ENCODE data around the gene NOTCH1.
"Not testable (repeated sequence)": the region's sequence is repeated elsewhere in the genome, so short reads cannot be mapped to it uniquely, and the experiment has no call there.

The NOTCH1 gene

GRCh38 chr9:136577941-136578625 lies 32.2 kb upstream of the NOTCH1 start:
- H3K4me3 ChIP-seq (ENCODE audit: control insufficient read depth, low read depth, low read length): no peak overlapping the region
- no peak for DNase-seq (ENCODE audit: low read depth)
- TF ChIP-seq, protein P1, sequence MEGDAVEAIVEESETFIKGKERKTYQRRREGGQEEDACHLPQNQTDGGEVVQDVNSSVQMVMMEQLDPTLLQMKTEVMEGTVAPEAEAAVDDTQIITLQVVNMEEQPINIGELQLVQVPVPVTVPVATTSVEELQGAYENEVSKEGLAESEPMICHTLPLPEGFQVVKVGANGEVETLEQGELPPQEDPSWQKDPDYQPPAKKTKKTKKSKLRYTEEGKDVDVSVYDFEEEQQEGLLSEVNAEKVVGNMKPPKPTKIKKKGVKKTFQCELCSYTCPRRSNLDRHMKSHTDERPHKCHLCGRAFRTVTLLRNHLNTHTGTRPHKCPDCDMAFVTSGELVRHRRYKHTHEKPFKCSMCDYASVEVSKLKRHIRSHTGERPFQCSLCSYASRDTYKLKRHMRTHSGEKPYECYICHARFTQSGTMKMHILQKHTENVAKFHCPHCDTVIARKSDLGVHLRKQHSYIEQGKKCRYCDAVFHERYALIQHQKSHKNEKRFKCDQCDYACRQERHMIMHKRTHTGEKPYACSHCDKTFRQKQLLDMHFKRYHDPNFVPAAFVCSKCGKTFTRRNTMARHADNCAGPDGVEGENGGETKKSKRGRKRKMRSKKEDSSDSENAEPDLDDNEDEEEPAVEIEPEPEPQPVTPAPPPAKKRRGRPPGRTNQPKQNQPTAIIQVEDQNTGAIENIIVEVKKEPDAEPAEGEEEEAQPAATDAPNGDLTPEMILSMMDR (IDR thresholded peaks at IDR 0.05; ENCODE audit: control insufficient read depth, insufficient read depth, low read depth, low read length, missing control alignments): no peak

DNA sequence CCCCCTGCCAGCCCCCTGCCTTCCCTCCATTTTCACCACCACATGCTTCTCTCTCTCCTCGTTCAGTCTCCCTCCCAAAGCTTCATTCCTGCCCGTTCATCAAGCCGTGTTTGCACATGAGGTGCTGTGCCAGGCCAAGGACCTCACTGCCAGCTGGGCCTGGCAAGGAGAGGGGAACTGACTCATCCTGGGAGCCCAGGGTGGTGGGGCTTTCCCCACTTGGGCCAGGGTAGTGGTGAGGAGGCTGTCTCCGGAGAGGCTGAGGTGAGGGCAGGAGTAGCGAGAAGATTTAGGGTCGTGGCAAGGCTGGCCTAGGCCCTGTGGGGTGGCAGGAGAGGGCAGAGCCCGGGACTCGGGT lies 30.4 kb upstream of the NOTCH1 start:
- DNase-seq (ENCODE audit: low read depth): no peak
- TF ChIP-seq, protein P1 (IDR thresholded peaks at IDR 0.05; ENCODE audit: control insufficient read depth, insufficient read depth, low read depth, low read length, missing control alignments): no peak

GRCh38 chr9:136575626-136576268 lies 29.9 kb upstream of the NOTCH1 start:
- TF ChIP-seq, protein P1 (IDR thresholded peaks at IDR 0.05; ENCODE audit: control insufficient read depth, insufficient read depth, low read depth, low read length, missing control alignments): no peak
- no peak overlapping the region for H3K4me3 ChIP-seq (ENCODE audit: control insufficient read depth, low read depth, low read length)
- DNase-seq (ENCODE audit: low read depth): no peak

More for the DNA sequence above, 30.4 kb upstream of the NOTCH1 start:
- no peak overlapping the region for H3K4me3 ChIP-seq (ENCODE audit: control insufficient read depth, low read depth, low read length)

- not testable (repeated sequence) for DNase-seq (ENCODE audit: low read depth)
Measured at GRCh38 chr9:136574606-136575005, 28.8 kb upstream of the NOTCH1 start.

DNA sequence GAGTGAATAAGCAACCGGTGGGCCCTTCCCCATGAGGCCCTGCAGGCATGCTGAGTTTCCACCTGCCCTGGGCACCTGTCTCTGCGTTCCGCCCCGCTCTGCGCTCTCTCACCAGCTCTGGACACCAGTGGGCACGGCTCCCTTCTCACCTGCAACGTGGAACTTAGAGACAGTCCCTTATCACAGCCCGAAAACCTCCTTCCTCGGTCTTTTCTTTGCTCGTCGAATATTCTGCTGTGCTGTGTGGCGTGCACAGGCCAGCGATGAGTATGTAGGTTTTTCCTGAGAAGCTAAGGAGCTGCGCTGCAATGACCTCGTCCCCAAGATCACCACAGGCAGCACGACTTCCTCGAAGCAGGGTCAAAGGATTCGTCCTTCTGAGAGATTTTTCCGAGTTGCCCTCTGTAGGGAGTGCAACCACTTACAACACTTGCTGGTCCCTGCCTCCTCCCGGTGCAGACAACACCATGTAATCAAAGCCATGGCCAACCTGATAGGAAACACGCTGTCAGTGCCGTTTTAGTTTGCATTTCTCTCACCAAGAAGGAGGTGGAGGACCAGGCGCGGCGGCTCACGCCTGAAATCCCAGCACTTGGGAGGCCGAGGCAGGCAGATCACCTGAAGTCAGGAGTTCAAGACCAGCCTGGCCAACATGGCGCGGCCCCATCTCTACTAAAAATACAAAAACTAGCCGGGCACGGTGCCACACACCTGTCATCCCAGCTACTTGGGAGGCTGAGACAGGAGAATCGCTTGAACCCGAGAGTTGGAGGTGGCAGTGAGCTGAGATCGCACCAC lies 27.2 kb upstream of the NOTCH1 start:
- no peak for DNase-seq (ENCODE audit: low read depth)
- TF ChIP-seq, protein P1 (IDR thresholded peaks at IDR 0.05; ENCODE audit: control insufficient read depth, insufficient read depth, low read depth, low read length, missing control alignments): no peak

More at GRCh38 chr9:136574606-136575005, 28.8 kb upstream of the NOTCH1 start:
- H3K4me3 ChIP-seq (ENCODE audit: control insufficient read depth, low read depth, low read length): not testable (repeated sequence)

DNA sequence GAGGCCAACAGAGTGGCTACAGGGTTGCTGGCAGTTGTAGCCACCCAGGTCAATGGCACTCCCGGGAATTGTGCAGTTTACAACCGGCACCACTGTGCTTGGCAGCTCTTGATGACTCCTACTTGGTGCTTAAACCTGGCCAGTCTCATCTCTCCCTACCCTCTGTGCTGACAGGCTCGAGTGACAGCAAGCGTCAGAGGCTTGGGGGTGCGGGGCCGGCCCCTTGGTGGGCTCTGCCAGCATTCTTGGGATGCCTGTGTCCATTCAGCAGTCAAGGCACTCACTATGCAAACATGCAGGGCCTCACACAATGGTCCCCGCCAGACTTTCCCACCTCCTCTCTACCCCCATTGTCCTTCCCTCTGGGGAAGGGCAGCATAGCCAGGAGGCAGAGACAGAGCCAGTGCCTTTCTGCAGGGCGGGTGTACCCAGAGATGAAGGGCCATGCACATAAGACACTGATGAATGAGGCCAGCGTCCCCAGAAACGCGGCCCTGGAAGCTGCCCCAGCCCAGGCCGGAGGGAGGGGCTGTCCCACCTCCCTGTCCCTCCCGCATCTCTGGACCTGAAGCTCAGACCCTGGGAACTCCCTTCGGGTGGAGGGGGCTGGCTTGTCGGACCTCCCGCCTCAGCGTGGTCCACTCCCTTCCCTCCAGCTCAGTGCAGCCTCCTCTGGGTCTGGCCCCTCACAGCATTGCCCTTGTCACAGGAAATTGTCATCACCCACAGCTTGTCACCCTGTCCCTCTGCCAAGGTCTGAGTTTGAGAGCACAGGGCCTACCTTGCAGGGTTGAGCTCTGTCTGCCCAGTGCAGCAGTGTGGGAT lies 26.4 kb upstream of the NOTCH1 start:
- no peak overlapping the region for H3K4me3 ChIP-seq (ENCODE audit: control insufficient read depth, low read depth, low read length)
- DNase-seq (ENCODE audit: low read depth): no peak
- TF ChIP-seq, protein P1 (IDR thresholded peaks at IDR 0.05; ENCODE audit: control insufficient read depth, insufficient read depth, low read depth, low read length, missing control alignments): no peak

More for the DNA sequence above, 27.2 kb upstream of the NOTCH1 start:
- no peak overlapping the region for H3K4me3 ChIP-seq (ENCODE audit: control insufficient read depth, low read depth, low read length)

Measured in AG09309 (cell line).